CD4-positive, alpha-beta T cell (primary cell): Measurements from ENCODE around the gene ZFP36L2. TPM values are rescaled to one million over a fixed set of nuclear protein-coding genes. Genes with fewer than 3 reads are reported as not detected.
A peak's percentile ranks its signal among the peaks of the same experiment; 100 is the strongest.

Experiments
- ATAC-seq: fragments of 200-7000 bp; cut with Tn5 transposase; one replicate; pipeline ENCODE4 v1.10.0; 2022; ENCODE audit warnings: mild to moderate bottlenecking; ENCODE audit not compliant: poor library complexity
- CTCF ChIA-PET: fragments of 350-600 bp; sonication (Branson Sonifier 250); formaldehyde crosslinking; loops from one replicate; lab custom pipeline; 2021; ENCODE audit warnings: antibody characterized with exemption, inconsistent platforms; lab: Charles Lee
- POLR2A ChIA-PET: fragments of 350-600 bp; sonication (Branson Sonifier 250); formaldehyde crosslinking; loops from one replicate; lab custom pipeline; 2021; ENCODE audit warnings: antibody characterized with exemption, inconsistent platforms; lab: Charles Lee
- DNase-seq, 14 experiments: peaks; one replicate each; pipeline ENCODE4 v3.0.0-alpha.2; 2013 to 2020; ENCODE audit warnings: mixed read lengths in 2 of 14
- H3K27ac ChIP-seq, 2 donors: one replicate each; pipeline versions ENCODE4 v1.5.1 to v1.7.0; 2013; ENCODE audit warnings: low read length in 2 of 2, low read depth in 1 of 2, mild to moderate bottlenecking in 1 of 2
- H3K27me3 ChIP-seq, 2 experiments: 1 replicate in 1 of 2; 2 replicates in 1 of 2; pipeline versions ENCODE4 v1.6.1 to v1.7.0; 2013; ENCODE audit warnings: low read length in 2 of 2, control low read depth in 1 of 2, mild to moderate bottlenecking in 1 of 2, moderate library complexity in 1 of 2; ENCODE audit not compliant: insufficient read depth in 2 of 2, control insufficient read depth in 1 of 2
- H3K36me3 ChIP-seq: one replicate; pipeline ENCODE4 v1.6.1; 2013; ENCODE audit warnings: low read length, control low read depth; ENCODE audit not compliant: insufficient read depth
- H3K4me1 ChIP-seq: one replicate; pipeline ENCODE4 v1.6.1; 2013; ENCODE audit warnings: low read length, control low read depth; ENCODE audit not compliant: insufficient read depth
- H3K4me3 ChIP-seq: one replicate; pipeline ENCODE4 v1.5.1; 2013; ENCODE audit warnings: mild to moderate bottlenecking, low read length, moderate library complexity
- H3K9me3 ChIP-seq, 2 experiments: 1 replicate in 1 of 2; 2 replicates in 1 of 2; pipeline versions ENCODE4 v1.6.1 to v1.7.0; 2013; ENCODE audit warnings: low read length in 2 of 2, mild to moderate bottlenecking in 2 of 2, control low read depth in 1 of 2, moderate library complexity in 1 of 2; ENCODE audit not compliant: control insufficient read depth in 1 of 2, insufficient read depth in 1 of 2
- H3K27ac Mint-ChIP-seq: one replicate; pipeline ENCODE4 v1.8.0; 2020; ENCODE audit warnings: mixed read lengths
- H3K27me3 Mint-ChIP-seq: one replicate; pipeline ENCODE4 v1.8.0; 2021; ENCODE audit warnings: mixed read lengths
- H3K36me3 Mint-ChIP-seq: one replicate; pipeline ENCODE4 v1.8.0; 2021; ENCODE audit warnings: low read depth, mixed read lengths
- H3K4me1 Mint-ChIP-seq: one replicate; pipeline ENCODE4 v1.8.0; 2021; ENCODE audit warnings: low read depth, mixed read lengths
- H3K4me3 Mint-ChIP-seq: one replicate; pipeline ENCODE4 v1.8.0; 2020; ENCODE audit warnings: mild to moderate bottlenecking, mixed read lengths
- H3K9me3 Mint-ChIP-seq: one replicate; pipeline ENCODE4 v1.8.0; 2020; ENCODE audit warnings: mixed read lengths
- CTCF ChIP-seq: fragments of 200-600 bp; IDR thresholded peaks from one replicate; pipeline ENCODE4 v1.8.0; 2022; ENCODE audit warnings: antibody characterized with exemption, mild to moderate bottlenecking
- intact Hi-C, 2 experiments: fragments of 100-400 bp; cut with DNase I in 1 of 2; cut with micrococcal nuclease in 1 of 2; formaldehyde crosslinking; loops; one replicate each; pipeline versions ENCODE4 v1.15.1 to v1.9.0; 2023 to 2025; cut with DNase I, micrococcal nuclease
- total RNA-seq, 174 experiments: library from RNA in 2 of 174; stranded (reverse) in 2 of 174; gene quantifications; one replicate each; pipeline ENCODE4 v1.2.3 and lab custom pipeline; 2021 to 2026

ZFP36L2 gene
- total RNA-seq, 2 experiments from 2014 or later: 1,602 to 1,631 TPM

- Histone ChIP-seq H3K9me3 (no peaks in the 10 kb centered on the region), H3K4me3 (no peak overlapping the region), H3K27ac (no peak overlapping the region), H3K36me3 (peaks cover 34% of the 10 kb centered on the region), H3K27me3 (no peaks in the 10 kb centered on the region), H3K4me1 (no peaks in the 10 kb centered on the region)
- Mint-ChIP-seq H3K36me3 (peaks cover 72% of the 10 kb centered on the region), H3K9me3 (no peaks in the 10 kb centered on the region), H3K27me3 (no peaks in the 10 kb centered on the region), H3K27ac (no peak overlapping the region), H3K4me3 (no peak overlapping the region), H3K4me1 (no peaks in the 10 kb centered on the region)
- intact Hi-C loops: no loop called here
- POLR2A ChIA-PET: no interaction called here
- TF ChIP-seq CTCF: no peak
- CTCF ChIA-PET: no interaction called here
- DNase-seq (no peak), ATAC-seq (no peak)
These were observed 41.0 kb upstream of the ZFP36L2 start for GRCh38 chr2:43267381-43267780.

GRCh38 chr2:43266711-43267111 lies 40.3 kb upstream of the ZFP36L2 start:
- Mint-ChIP-seq H3K27me3 (no peaks in the 10 kb centered on the region), H3K9me3 (no peaks in the 10 kb centered on the region), H3K36me3 (peaks cover 71% of the 10 kb centered on the region), H3K4me3 (no peak overlapping the region), H3K27ac (no peak overlapping the region), H3K4me1 (no peaks in the 10 kb centered on the region)
- intact Hi-C loops: no loop called here
- H3K4me1 ChIP-seq: no peaks in the 10 kb centered on the region
- DNase-seq: peak in 2 of 14 experiments; percentile 15 to 32
- no peak for ATAC-seq
- no peaks in the 10 kb centered on the region for H3K27me3 ChIP-seq
- POLR2A ChIA-PET: no interaction called here
- no peaks in the 10 kb centered on the region for H3K9me3 ChIP-seq
- peaks cover 36% of the 10 kb centered on the region for H3K36me3 ChIP-seq
- no peak overlapping the region for H3K27ac ChIP-seq
- no peak for TF ChIP-seq CTCF
- no peak overlapping the region for H3K4me3 ChIP-seq
- CTCF ChIA-PET: no interaction called here

GRCh38 chr2:43265421-43265820 lies 39.0 kb upstream of the ZFP36L2 start:
- Histone ChIP-seq H3K4me3 (no peak overlapping the region), H3K9me3 (no peaks in the 10 kb centered on the region), H3K36me3 (peaks cover 30% of the 10 kb centered on the region), H3K27me3 (no peaks in the 10 kb centered on the region), H3K27ac (no peak overlapping the region), H3K4me1 (no peaks in the 10 kb centered on the region)
- Mint-ChIP-seq H3K27ac (no peak overlapping the region), H3K27me3 (no peaks in the 10 kb centered on the region), H3K9me3 (no peaks in the 10 kb centered on the region), H3K4me3 (no peak overlapping the region), H3K4me1 (no peaks in the 10 kb centered on the region), H3K36me3 (peaks cover 60% of the 10 kb centered on the region)
- ChIA-PET POLR2A (no interaction called here), CTCF (interaction anchor here (0.7 kb wide), 1 partner anchor 36 kb away, joined by 3 read pairs; no protein-coding TSS in a partner anchor)
- no peak for ATAC-seq
- DNase-seq: no peak
- TF ChIP-seq CTCF: no peak
- intact Hi-C loops: no loop called here
